ENCODE results near the gene PPP2R1A.

Gene PPP2R1A

DNA sequence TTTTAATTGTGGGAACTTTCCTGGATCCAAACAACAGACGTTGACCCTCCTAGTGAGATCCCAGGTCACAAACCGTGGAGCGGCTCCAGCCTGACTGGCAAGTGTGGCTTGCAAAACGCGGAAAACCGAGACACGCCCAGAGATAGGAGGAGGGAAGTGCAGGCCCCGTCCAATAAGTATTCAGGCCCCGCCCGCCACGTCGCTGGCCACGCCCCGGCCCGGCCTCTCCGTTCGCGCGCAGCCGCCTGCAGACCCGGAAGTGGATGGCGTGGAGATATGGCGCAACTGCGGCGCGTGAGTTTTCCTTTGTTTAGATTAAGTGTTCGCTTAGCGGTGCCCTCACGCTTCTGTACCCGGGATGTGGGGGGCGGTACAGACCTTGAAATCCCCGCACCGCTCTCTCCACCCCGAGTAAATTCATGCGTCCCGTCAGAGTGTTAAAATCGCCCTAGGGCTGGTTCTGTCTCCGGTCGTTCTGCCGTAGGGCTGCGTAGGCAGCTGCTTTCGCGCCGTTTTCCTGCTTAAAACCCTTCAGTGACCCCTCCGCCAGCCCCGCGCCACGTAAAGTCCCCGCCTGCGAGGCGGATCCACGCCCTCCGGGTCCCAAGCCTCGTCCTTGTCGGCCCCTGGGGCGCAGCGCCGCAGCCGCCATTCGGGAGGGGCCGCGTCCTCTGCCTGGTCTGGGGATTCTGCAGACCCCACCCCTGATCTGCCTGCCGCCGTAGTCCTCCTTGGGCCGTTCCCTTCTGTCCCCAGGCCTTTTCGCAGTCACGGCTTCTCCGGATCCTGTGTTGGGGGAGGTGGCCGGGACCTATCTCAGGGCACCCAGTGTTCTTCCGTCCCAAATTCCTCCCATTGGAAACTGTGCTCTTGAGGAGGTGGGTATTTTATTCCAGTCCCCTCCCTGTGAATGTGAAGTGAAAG lies 79.7 kb downstream of the PPP2R1A start, which contains the start of gene ZNF766:
ZNF766 (plus strand) TSS at position 250 of the 924 bp plus-strand sequence; CDS start at position 277, 27 bp downstream.
- H3K79me2 ChIP-seq (ENCODE audit: low read length), result peaks cover 45% of the 10 kb centered on the region
- H3F3A ChIP-seq (ENCODE audit: insufficient read depth, low read length), result 0 out of 2 replicates have a peak, but pooled peaks cover 3% of the 10 kb centered on the region
- H3K4me1 ChIP-seq (ENCODE audit: low read length), result no peaks in the 10 kb centered on the region
- no peaks in the 10 kb centered on the region for H3K27me3 ChIP-seq (replicated peaks; ENCODE audit: insufficient read depth, low read length)
- peak within 1 kb of the TSS; percentile 91 for H3K4me3 ChIP-seq (ENCODE audit: low read length)
- no peaks in the 10 kb centered on the region for H3K9me3 ChIP-seq (replicated peaks; ENCODE audit: insufficient read depth, low read length)
- H3K9me2 ChIP-seq (replicated peaks; ENCODE audit: insufficient read depth, low read length), result no peaks in the 10 kb centered on the region
- peak within 1 kb of the TSS; percentile 81 for H3K4me2 ChIP-seq (ENCODE audit: low read depth, low read length)
- H4K20me1 ChIP-seq (ENCODE audit: insufficient read depth, low read length), result no peaks in the 10 kb centered on the region
- DNase-seq, result peak; percentile 94
- TF ChIP-seq EZH2phosphoT487 (IDR thresholded peaks at IDR 0.05; ENCODE audit: low read length) (no peak), EZH2 (optimal IDR thresholded peaks at IDR 0.05; ENCODE audit: low read depth, low read length) (no peak)
- TF ChIP-seq, protein P1, sequence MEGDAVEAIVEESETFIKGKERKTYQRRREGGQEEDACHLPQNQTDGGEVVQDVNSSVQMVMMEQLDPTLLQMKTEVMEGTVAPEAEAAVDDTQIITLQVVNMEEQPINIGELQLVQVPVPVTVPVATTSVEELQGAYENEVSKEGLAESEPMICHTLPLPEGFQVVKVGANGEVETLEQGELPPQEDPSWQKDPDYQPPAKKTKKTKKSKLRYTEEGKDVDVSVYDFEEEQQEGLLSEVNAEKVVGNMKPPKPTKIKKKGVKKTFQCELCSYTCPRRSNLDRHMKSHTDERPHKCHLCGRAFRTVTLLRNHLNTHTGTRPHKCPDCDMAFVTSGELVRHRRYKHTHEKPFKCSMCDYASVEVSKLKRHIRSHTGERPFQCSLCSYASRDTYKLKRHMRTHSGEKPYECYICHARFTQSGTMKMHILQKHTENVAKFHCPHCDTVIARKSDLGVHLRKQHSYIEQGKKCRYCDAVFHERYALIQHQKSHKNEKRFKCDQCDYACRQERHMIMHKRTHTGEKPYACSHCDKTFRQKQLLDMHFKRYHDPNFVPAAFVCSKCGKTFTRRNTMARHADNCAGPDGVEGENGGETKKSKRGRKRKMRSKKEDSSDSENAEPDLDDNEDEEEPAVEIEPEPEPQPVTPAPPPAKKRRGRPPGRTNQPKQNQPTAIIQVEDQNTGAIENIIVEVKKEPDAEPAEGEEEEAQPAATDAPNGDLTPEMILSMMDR (IDR thresholded peaks at IDR 0.05; ENCODE audit: low read length), result no peak
- peak within 1 kb of the TSS; percentile 98 for H3K9ac ChIP-seq (ENCODE audit: low read length)
- peak within 1 kb of the TSS; percentile 87 for H3K27ac ChIP-seq (ENCODE audit: low read length)
- H2AFZ ChIP-seq (ENCODE audit: low read length), result peak within 1 kb of the TSS; percentile 90
- H3K36me3 ChIP-seq (replicated peaks; ENCODE audit: insufficient read depth, low read length), result no peaks in the 10 kb centered on the region; the same call in 1 of the 2 replicates

GRCh38 chr19:52270266-52270885 lies 80.5 kb downstream of the PPP2R1A start:
- H3K9ac ChIP-seq (ENCODE audit: low read length), result peak overlapping the region; percentile 98
- H3K36me3 ChIP-seq (replicated peaks; ENCODE audit: insufficient read depth, low read length), result no peaks in the 10 kb centered on the region; the same call in 1 of the 2 replicates
- no peaks in the 10 kb centered on the region for H3K9me2 ChIP-seq (replicated peaks; ENCODE audit: insufficient read depth, low read length)
- peak overlapping the region; percentile 87; the same call in 1 of the 2 replicates for H3K27ac ChIP-seq (ENCODE audit: low read length)
- DNase-seq, result no peak
- no peak for TF ChIP-seq EZH2phosphoT487 (IDR thresholded peaks at IDR 0.05; ENCODE audit: low read length)
- TF ChIP-seq, protein P1 (IDR thresholded peaks at IDR 0.05; ENCODE audit: low read length), result no peak
- TF ChIP-seq EZH2 (optimal IDR thresholded peaks at IDR 0.05; ENCODE audit: low read depth, low read length), result no peak
- H3K4me1 ChIP-seq (ENCODE audit: low read length), result no peaks in the 10 kb centered on the region
- peaks cover 51% of the 10 kb centered on the region for H3K79me2 ChIP-seq (ENCODE audit: low read length)
- H3K4me3 ChIP-seq (ENCODE audit: low read length), result peak overlapping the region; percentile 91
- H3K9me3 ChIP-seq (replicated peaks; ENCODE audit: insufficient read depth, low read length), result no peaks in the 10 kb centered on the region
- H4K20me1 ChIP-seq (ENCODE audit: insufficient read depth, low read length), result no peaks in the 10 kb centered on the region
- 0 out of 2 replicates have a peak, but pooled peaks cover 3% of the 10 kb centered on the region for H3F3A ChIP-seq (ENCODE audit: insufficient read depth, low read length)
- H3K27me3 ChIP-seq (replicated peaks; ENCODE audit: insufficient read depth, low read length), result no peaks in the 10 kb centered on the region
- peak overlapping the region; percentile 90 for H2AFZ ChIP-seq (ENCODE audit: low read length)
- peak overlapping the region; percentile 81 for H3K4me2 ChIP-seq (ENCODE audit: low read depth, low read length)

GRCh38 chr19:52273301-52273700 lies 83.4 kb downstream of the PPP2R1A start:
- Histone ChIP-seq H3K4me1 (ENCODE audit: low read length) (no peaks in the 10 kb centered on the region), H2AFZ (ENCODE audit: low read length) (no peak overlapping the region), H3K36me3 (replicated peaks; ENCODE audit: insufficient read depth, low read length) (peaks cover 3% of the 10 kb centered on the region), H3K27ac (ENCODE audit: low read length) (no peak overlapping the region), H3K27me3 (replicated peaks; ENCODE audit: insufficient read depth, low read length) (no peaks in the 10 kb centered on the region), H3K9me2 (replicated peaks; ENCODE audit: insufficient read depth, low read length) (no peaks in the 10 kb centered on the region), H4K20me1 (ENCODE audit: insufficient read depth, low read length) (no peaks in the 10 kb centered on the region), H3K4me2 (ENCODE audit: low read depth, low read length) (no peak overlapping the region), H3K9me3 (replicated peaks; ENCODE audit: insufficient read depth, low read length) (no peaks in the 10 kb centered on the region), H3K9ac (ENCODE audit: low read length) (no peak overlapping the region), H3K4me3 (ENCODE audit: low read length) (no peak overlapping the region), H3K79me2 (ENCODE audit: low read length) (peaks cover 79% of the 10 kb centered on the region), H3F3A (ENCODE audit: insufficient read depth, low read length) (0 out of 2 replicates have a peak, but pooled peaks cover 3% of the 10 kb centered on the region)
- TF ChIP-seq, protein P1 (IDR thresholded peaks at IDR 0.05; ENCODE audit: low read length), result no peak
- TF ChIP-seq EZH2 (optimal IDR thresholded peaks at IDR 0.05; ENCODE audit: low read depth, low read length), result no peak
- no peak for TF ChIP-seq EZH2phosphoT487 (IDR thresholded peaks at IDR 0.05; ENCODE audit: low read length)
- no peak for DNase-seq
